HEK293 (cell line): ENCODE data around the gene SRP72.

Experiments
- CTCF ChIA-PET: fragments of 350-600 bp; formaldehyde crosslinking; extraction: SDS; loops from one replicate; lab custom pipeline; 2021; ENCODE audit warnings: antibody characterized with exemption; lab: Yijun Ruan, JAX
- POLR2A ChIA-PET: fragments of 300-600 bp; formaldehyde crosslinking; extraction: SDS; loops from one replicate; lab custom pipeline; 2020; ENCODE audit warnings: antibody characterized with exemption, inconsistent platforms; lab: Yijun Ruan, JAX
- H3K27ac ChIP-seq: fragments of 200-500 bp; sonication (Bioruptor generic); 2 replicates; pipeline ENCODE4 v1.5.1; 2014; ENCODE audit warnings: low read depth, low read length, control low read depth, inconsistent platforms; ENCODE audit errors: extremely low read depth
- H3K36me3 ChIP-seq, 2 experiments: fragments of 200-500 bp in 1 of 2; sonication (Bioruptor generic) in 1 of 2; 1 replicate in 1 of 2; 2 replicates in 1 of 2; pipeline ENCODE4 v1.5.1; 2014 to 2017; ENCODE audit warnings: inconsistent platforms in 2 of 2, low read length in 2 of 2; ENCODE audit not compliant: control insufficient read depth in 2 of 2, insufficient read depth in 1 of 2
- H3K4me1 ChIP-seq: fragments of 200-500 bp; sonication (Bioruptor generic); 2 replicates; pipeline ENCODE4 v1.5.1; 2014; ENCODE audit warnings: mild to moderate bottlenecking, low read length, inconsistent platforms; ENCODE audit not compliant: control insufficient read depth, insufficient read depth
- H3K4me3 ChIP-seq: 2 replicates; pipeline ENCODE4 v1.5.1; 2011; ENCODE audit warnings: low read depth, mild to moderate bottlenecking, control low read depth, low read length, moderate library complexity
- H3K9me3 ChIP-seq: fragments of 200-500 bp; sonication (Bioruptor generic); 2 replicates; pipeline ENCODE4 v1.5.1; 2014; ENCODE audit warnings: low read depth, low read length, inconsistent platforms; ENCODE audit not compliant: control insufficient read depth, insufficient read depth
- HOXC10 ChIP-seq: sonication (generic); formaldehyde crosslinking; IDR thresholded peaks from 2 replicates; pipeline ENCODE4 v1.8.1; 2023; ENCODE audit warnings: mild to moderate bottlenecking, missing genetic modification reagents
- MYNN ChIP-seq: fragments of 450-650 bp; formaldehyde crosslinking; IDR thresholded peaks from 2 replicates; pipeline ENCODE4 v1.5.1; 2016; ENCODE audit warnings: missing biosample characterization, missing genetic modification characterization, borderline replicate concordance
- PRDM1 ChIP-seq: fragments of 450-650 bp; formaldehyde crosslinking; IDR thresholded peaks from 2 replicates; pipeline ENCODE4; 2016; ENCODE audit warnings: missing biosample characterization, missing genetic modification characterization
- ZNF121 ChIP-seq: fragments of 450-650 bp; formaldehyde crosslinking; IDR thresholded peaks from 2 replicates; pipeline ENCODE4 v1.5.1; 2016; ENCODE audit warnings: missing biosample characterization, missing genetic modification characterization
- ZNF223 ChIP-seq: fragments of 450-650 bp; formaldehyde crosslinking; IDR thresholded peaks from 2 replicates; pipeline ENCODE4 v1.5.1; 2016; ENCODE audit warnings: missing biosample characterization, missing genetic modification characterization
- ZNF341 ChIP-seq: fragments of 450-650 bp; formaldehyde crosslinking; IDR thresholded peaks from 2 replicates; pipeline ENCODE4; 2016; ENCODE audit warnings: low read depth, missing biosample characterization, missing genetic modification characterization
- ZNF777 ChIP-seq: fragments of 450-650 bp; formaldehyde crosslinking; IDR thresholded peaks from 2 replicates; pipeline ENCODE4 v1.5.1; 2017; ENCODE audit warnings: missing biosample characterization, missing genetic modification characterization, borderline replicate concordance
- ZXDB ChIP-seq: fragments of 450-650 bp; formaldehyde crosslinking; IDR thresholded peaks from 2 replicates; pipeline ENCODE4 v1.5.1; 2016; ENCODE audit warnings: missing biosample characterization, missing genetic modification characterization
- TF ChIP-seq, protein P1 (sequence below): fragments of 450-650 bp; formaldehyde crosslinking; conservative IDR thresholded peaks from 2 replicates; pipeline ENCODE4 v1.5.1; 2016; ENCODE audit warnings: low read depth, missing biosample characterization, missing genetic modification characterization
- TF ChIP-seq, protein P2 (sequence below): fragments of 450-650 bp; formaldehyde crosslinking; IDR thresholded peaks from 2 replicates; pipeline ENCODE4 v1.5.1; 2017; ENCODE audit warnings: missing biosample characterization, missing genetic modification characterization
- TF ChIP-seq, protein P3 (sequence below): fragments of 450-650 bp; formaldehyde crosslinking; IDR thresholded peaks from 2 replicates; pipeline ENCODE4 v1.5.1; 2016; ENCODE audit warnings: missing biosample characterization, missing genetic modification characterization

SRP72 gene

DNA sequence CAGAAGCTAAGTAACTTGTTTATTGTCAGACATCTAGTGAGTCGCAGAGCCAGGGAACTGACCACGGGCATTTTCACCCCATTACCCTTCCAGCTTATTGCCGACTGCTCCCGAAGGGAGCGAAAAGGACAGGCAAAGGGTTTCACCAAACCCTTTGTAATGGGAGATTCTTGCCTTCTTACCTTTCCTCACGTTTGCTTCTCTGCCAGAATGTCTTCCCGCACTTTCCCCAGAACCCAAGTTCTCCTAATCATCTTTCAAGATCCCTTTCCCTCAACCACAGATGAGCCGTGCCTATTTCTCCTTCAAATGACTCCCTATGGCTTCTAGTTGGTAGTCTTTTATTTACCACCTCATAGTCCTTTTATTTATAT is 520 bp upstream of the SRP72 start:
- peak overlapping the region; percentile 87 for H3K4me3 ChIP-seq
- no peaks in the 10 kb centered on the region for H3K4me1 ChIP-seq
- no peak for TF ChIP-seq ZNF121
- peak; percentile 46; the same call in 1 of the 2 replicates for TF ChIP-seq PRDM1 (tag by site-specific recombination)
- no peaks in the 10 kb centered on the region for H3K9me3 ChIP-seq
- POLR2A ChIA-PET, result interaction anchor here (0.8 to 1.9 kb wide), 4 partner anchors 9 to 80 kb away, joined by 3 to 14 read pairs (median 4); partner anchors contain the start of genes AASDH, PAICS and PPAT
- CTCF ChIA-PET, result no interaction called here
- peaks cover 17 to 44% of the 10 kb centered on the region in 2 experiments for H3K36me3 ChIP-seq
- peak overlapping the region; percentile 68 for H3K27ac ChIP-seq

DNA sequence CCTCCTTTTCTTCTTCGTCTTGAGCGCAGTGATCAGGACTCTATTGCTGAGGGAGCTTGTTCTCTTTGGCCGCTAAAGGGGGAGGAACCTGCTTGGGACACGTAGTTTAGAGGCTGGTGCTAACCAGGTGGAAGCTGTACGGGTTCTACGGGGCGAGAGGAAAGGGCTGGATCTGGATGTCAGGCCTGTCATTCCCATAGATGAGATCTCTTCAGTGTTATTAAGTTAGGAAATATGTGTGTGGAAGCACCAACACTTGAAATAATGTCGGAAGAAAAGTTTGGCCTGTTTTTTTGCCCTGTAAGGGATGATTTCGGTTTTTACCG is 643 bp downstream of the SRP72 start:
- Histone ChIP-seq H3K4me3 (peak overlapping the region; percentile 87), H3K9me3 (no peaks in the 10 kb centered on the region), H3K36me3 (peaks cover 27 to 44% of the 10 kb centered on the region in 2 experiments), H3K27ac (peak overlapping the region; percentile 68), H3K4me1 (no peaks in the 10 kb centered on the region)
- no peak for TF ChIP-seq HOXC10 (CRISPR knock-in tag)
- TF ChIP-seq ZXDB, result peak; percentile 82
- TF ChIP-seq ZNF777 (tag by site-specific recombination), result no peak
- TF ChIP-seq, protein P1, sequence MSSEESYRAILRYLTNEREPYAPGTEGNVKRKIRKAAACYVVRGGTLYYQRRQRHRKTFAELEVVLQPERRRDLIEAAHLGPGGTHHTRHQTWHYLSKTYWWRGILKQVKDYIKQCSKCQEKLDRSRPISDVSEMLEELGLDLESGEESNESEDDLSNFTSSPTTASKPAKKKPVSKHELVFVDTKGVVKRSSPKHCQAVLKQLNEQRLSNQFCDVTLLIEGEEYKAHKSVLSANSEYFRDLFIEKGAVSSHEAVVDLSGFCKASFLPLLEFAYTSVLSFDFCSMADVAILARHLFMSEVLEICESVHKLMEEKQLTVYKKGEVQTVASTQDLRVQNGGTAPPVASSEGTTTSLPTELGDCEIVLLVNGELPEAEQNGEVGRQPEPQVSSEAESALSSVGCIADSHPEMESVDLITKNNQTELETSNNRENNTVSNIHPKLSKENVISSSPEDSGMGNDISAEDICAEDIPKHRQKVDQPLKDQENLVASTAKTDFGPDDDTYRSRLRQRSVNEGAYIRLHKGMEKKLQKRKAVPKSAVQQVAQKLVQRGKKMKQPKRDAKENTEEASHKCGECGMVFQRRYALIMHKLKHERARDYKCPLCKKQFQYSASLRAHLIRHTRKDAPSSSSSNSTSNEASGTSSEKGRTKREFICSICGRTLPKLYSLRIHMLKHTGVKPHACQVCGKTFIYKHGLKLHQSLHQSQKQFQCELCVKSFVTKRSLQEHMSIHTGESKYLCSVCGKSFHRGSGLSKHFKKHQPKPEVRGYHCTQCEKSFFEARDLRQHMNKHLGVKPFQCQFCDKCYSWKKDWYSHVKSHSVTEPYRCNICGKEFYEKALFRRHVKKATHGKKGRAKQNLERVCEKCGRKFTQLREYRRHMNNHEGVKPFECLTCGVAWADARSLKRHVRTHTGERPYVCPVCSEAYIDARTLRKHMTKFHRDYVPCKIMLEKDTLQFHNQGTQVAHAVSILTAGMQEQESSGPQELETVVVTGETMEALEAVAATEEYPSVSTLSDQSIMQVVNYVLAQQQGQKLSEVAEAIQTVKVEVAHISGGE (tag by site-specific recombination), result 0 out of 2 replicates have a peak, but pooled peaks have one; percentile 11
- TF ChIP-seq ZNF121, result peak; percentile 37; the same call in 1 of the 2 replicates
- TF ChIP-seq ZNF341 (tag by site-specific recombination), result no peak
- ChIA-PET POLR2A (interaction anchor here (1.4 to 1.5 kb wide), 2 partner anchors 33 to 439 kb away, joined by 4 to 5 read pairs; partner anchors contain the start of genes PAICS, PPAT and REST), CTCF (interaction anchor here (0.7 kb wide), 1 partner anchor 76 kb away, joined by 3 read pairs; no protein-coding TSS in a partner anchor)

DNA sequence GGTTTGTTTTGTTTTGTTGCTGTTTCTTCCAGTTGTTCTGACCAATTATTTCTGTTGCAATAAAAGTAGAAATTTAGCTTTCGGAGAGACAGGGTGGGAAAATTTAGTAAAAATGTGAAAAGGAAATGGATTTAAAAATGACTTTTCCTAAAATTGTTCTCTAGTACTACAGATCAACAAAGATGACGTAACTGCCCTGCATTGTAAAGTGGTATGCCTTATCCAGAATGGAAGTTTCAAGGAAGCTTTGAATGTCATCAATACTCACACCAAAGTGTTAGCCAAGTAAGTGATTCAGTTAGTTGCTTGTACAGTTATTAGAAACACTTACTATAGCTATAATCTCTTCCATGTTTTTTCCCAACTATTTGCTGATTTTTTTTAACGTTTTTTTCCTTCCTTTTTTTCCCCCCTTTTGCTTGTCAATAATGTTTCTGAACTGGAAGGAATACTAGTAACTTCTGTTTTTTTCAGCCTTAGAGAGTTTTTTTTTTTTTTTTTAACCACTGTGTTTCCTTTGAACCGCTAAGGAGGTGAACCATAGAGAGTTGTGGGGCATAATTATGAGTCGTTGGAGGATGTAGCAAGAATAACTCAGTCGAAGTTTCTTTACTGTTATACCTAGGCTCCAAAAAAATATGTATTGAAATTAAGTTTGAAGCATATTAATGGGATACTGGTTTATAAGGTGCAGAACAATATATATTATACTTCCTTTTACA is 2.2 kb downstream of the SRP72 start:
- ChIA-PET CTCF (interaction anchor here (0.7 to 1.5 kb wide), 3 partner anchors 9 to 367 kb away, joined by 3 to 5 read pairs (median 3); no protein-coding TSS in a partner anchor), POLR2A (interaction anchor here (0.6 kb wide), 1 partner anchor 82 kb away, joined by 3 read pairs; no protein-coding TSS in a partner anchor)
- H3K9me3 ChIP-seq, result no peaks in the 10 kb centered on the region
- no peak for TF ChIP-seq MYNN (tag by site-specific recombination)
- TF ChIP-seq, protein P2, sequence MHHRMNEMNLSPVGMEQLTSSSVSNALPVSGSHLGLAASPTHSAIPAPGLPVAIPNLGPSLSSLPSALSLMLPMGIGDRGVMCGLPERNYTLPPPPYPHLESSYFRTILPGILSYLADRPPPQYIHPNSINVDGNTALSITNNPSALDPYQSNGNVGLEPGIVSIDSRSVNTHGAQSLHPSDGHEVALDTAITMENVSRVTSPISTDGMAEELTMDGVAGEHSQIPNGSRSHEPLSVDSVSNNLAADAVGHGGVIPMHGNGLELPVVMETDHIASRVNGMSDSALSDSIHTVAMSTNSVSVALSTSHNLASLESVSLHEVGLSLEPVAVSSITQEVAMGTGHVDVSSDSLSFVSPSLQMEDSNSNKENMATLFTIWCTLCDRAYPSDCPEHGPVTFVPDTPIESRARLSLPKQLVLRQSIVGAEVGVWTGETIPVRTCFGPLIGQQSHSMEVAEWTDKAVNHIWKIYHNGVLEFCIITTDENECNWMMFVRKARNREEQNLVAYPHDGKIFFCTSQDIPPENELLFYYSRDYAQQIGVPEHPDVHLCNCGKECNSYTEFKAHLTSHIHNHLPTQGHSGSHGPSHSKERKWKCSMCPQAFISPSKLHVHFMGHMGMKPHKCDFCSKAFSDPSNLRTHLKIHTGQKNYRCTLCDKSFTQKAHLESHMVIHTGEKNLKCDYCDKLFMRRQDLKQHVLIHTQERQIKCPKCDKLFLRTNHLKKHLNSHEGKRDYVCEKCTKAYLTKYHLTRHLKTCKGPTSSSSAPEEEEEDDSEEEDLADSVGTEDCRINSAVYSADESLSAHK, result peak; percentile 90
- no peak for TF ChIP-seq ZNF223 (tag by site-specific recombination)
- TF ChIP-seq, protein P3, sequence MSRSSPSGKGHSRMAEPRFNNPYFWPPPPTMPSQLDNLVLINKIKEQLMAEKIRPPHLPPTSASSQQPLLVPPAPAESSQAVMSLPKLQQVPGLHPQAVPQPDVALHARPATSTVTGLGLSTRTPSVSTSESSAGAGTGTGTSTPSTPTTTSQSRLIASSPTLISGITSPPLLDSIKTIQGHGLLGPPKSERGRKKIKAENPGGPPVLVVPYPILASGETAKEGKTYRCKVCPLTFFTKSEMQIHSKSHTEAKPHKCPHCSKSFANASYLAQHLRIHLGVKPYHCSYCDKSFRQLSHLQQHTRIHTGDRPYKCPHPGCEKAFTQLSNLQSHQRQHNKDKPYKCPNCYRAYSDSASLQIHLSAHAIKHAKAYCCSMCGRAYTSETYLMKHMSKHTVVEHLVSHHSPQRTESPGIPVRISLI, result peak; percentile 43; the same call in 1 of the 2 replicates
- no peak overlapping the region for H3K4me3 ChIP-seq
- H3K27ac ChIP-seq, result no peak overlapping the region
- H3K36me3 ChIP-seq, result peaks cover 34 to 49% of the 10 kb centered on the region in 2 experiments
- H3K4me1 ChIP-seq, result no peaks in the 10 kb centered on the region
